Stimulated activated CD8-positive, alpha-beta memory T cell treated with anti-CD3 and anti-CD28 coated beads, Interleukin-12 subunit alpha, Interleukin-12 subunit beta, amount 100 ng/mL, for 4 hours (primary cell): ENCODE measurements around the gene ITGA3.

Experiments
- DNase-seq: peaks from one replicate; pipeline ENCODE4 v3.0.0-alpha.2; 2020; ENCODE audit warnings: low read depth

Gene ITGA3

DNA sequence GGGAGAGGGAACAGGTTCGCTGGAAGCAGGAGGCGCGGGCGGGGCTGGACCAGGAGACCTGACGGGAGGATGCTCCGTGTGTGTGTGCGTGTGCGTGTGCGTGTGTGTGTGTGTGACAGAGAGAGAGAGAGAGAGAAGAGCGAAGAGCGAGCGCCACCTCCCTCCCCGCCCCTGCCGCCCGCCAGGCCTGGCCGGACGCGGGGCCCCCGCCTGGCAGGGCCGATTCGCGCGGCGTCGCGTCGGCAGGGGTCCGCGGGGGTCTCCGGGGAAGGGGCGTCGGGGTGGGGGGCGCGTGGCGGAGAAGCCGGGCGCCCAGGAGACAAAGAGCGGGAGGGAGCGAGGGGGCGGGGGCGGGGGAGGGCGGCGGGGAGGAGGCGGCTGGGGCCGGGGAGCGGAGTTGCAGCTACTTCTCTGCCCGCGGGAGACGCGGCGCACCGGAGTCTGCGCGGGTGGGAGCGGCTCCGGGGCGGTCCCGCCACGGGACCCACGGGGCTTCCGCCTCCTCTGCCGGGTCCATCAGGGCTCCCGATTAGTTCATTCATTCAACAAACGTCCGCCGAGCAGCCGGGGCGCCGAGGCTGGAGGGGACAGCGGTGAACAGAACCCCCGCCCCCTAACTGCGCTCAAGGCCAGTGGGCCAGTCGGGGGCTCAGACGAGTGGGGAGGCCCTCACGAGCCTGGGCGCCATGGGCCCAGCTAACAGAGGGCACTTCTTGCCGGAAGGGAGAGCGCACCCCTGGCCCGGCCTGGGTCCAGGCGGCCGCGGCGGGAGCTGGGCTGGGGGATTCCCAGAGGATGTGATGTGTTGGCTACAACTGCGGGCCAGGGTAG, 74.0 kb downstream of the ITGA3 start, which contains the start of gene SAMD14:
Gene SAMD14 (minus strand): TSS at position 433 of the 831 bp plus-strand sequence. CDS start 5,201 bp downstream, outside the sequence.
- DNase-seq = no peak

DNA sequence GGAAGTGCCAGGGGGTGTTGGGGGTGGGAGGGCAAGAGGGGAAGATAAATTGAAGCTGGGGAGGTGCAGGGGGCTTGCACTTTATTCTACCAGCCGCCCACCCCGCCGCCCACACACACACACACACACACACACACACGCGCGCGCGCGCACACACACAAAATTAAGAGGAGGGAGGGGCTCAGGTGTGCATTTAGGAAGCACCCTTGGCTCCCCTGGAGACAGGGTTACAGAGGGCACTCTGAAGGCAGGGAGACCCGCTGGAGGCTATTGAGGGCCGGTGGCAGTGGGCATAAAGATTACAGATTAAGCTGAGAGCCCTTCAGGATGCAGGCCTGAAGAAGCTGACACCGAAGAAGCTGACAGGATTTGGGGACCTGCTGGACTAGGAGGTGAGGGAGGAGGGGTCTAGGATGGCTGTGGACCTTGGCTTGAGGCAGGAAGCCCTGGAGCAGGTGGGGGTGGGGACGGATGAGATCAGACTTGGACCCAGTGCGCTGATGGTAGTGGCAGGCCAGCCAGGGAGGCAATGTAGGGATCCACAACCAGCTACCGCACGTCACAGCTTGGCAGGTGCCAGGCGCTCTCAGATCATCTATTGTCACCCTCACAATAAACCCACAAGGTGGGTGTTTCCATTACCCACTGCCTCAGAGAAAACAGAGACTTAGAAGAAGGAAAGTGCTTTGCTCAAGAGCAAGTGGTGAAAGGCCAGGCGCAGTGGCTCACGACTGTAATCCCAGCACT, 74.8 kb downstream of the ITGA3 start:
- DNase-seq = no peak

DNA sequence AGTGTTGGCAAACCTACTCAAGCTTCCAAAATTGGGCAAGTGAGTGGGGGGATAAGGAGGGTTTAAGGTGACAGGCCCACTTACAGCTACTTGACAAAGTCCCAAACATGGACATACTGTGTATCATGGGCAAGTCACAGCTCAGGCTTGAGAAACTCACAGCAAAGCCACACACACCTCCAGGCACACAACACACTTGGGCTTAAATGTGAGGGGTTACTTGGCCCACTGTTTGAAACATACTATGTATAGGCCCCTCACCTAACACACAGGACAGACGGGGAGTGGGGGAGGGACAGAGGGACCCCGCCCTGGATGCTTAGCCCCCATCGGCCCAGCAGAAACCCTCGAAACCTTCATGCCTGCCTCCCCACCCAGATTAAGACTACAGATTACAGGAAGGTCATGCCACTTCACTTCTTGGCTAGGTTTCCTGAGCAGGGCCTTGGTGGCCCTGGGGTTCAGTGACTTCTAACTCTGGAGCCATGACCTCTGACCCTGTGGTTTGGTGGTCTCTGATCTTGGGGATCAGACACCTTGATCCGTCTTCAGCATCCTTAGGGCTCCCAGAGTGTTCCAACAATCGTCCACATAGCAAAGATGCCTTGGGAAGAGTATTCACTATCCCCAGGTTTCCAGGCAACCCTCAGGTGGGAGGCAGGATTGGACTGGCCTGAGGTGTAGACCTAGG, 76.3 kb downstream of the ITGA3 start:
- no peak for DNase-seq

DNA sequence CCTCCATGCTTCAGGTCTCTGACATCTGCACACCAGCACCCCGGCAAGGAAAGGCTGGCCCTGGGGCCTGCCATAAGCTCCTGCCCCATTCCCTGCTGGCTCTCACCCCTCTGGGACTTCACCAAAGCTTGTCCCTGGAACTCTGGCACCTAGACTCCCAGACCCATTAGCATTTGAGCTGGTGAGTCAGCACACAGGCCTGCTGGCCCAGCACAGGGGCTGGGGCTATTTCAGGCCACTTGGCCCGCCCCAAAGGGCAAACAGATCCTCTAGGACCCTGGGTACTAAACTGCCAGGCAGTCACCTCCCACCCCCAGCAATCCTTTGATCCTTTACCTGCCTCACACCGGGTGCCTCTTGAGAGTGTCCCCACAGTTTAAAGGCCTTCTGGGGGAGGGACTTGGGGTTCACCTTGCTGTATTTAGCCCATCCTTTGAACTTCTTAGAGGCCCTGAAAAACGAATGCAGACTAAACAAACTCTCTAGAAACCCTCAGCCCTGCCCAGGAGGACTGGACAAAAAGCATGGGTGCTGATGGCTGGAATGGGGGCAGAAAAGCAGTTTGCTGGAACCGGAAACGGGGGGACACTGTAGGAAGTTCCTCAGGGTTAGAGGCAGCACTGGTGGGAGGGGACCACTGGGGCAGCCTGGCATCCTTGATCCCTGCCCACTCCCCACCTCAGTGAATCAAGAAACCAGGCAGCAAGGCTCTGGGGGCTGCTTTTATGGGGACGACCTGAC, 77.3 kb downstream of the ITGA3 start:
- DNase-seq = no peak

DNA sequence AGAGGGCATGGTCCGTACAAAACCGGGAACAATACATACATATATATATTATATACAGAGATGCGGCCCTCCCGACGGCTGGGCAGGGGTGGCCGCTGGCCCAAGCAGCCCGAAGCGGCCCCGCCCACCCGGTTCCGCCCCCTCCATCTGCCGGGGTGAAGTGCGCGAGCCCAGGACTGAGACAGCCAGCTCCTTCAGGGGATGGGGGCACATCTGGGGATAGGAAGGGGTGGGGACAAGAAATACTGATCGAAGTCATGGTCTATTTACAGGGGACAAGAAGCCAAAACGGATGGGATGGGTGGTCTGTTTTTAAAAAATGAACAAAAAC, 77.8 kb downstream of the ITGA3 start:
- DNase-seq = no peak

DNA sequence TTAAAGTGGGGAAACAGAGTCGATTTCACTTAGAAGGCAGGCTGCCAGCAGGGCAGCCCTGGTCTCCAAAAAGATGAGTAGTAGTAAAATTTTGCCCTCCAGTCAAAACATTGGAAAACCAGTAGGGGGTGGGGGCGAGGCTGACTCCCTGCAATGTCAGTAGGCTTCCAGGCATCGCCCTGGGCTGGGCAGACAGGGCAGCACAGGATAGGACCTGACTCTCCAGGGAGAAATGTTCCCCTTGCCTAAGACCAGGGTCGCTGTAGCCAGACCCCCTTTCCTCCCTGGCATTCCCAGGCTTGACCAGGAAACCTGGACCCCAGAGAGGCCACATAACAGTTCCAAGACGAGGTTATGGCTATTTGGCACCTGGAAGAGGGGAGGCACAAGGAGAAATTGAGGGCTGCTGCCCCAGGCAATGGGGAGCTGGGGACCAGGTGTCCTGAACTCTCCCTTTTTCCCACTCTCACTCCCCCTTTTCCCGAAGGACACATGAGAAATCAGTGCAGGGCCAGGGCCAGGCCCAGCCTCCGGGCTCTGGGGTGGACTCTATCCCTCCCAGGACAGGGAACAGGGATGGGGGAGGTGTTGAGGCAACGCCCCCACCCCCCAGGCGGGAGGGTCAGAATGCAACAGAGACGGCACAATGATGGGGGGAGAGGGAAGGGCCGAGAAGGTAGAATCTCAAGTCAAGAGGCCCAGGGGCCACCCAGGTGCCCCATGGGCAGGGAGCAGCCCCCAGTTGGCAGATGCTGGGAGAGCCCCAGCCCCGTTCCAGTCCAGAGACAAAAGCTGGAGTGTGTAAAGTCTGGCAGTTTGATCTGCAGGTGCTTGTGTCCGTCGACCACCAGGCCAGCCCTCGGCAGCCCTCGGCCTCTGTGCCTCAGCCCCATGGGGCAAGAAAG, 78.5 kb downstream of the ITGA3 start:
- DNase-seq = no peak

DNA sequence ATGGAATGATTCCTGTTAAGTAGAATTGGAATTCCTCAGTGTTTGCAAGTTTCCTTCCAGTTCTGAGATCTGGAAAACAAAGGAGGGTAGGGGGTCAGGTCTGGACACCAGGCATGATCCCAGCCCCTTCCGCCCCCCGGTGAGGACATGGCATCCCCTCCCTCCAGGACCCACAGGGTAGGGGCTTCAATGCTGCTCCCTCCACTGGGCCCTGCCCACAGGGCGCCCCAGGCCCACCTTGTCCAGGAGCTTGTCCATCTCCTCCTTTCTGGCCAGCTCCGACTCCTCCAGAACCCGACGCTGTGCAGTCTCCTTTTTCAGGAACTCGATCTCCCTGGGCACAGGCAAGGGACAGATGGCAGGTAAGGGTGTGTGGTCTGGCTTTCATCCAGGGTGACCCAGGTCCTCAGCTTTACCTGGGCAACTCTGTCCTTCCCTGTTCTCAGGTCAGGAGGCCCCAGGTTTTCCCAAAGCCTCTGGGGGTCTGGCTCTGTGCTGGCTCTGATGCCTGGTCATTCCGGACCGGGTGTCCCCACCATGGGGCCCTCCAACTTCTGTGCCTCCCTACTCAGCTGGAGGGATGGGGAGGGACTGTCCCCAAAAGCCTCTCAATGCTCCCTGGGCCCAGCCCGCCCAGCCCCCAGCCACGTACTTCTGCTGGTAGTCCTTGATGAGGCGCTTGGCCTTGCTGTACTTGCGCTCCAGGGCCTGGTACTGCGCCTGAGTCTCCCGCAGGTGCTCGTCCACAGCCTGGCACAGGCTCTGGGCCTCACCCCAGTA, 79.6 kb downstream of the ITGA3 start:
- no peak for DNase-seq

DNA sequence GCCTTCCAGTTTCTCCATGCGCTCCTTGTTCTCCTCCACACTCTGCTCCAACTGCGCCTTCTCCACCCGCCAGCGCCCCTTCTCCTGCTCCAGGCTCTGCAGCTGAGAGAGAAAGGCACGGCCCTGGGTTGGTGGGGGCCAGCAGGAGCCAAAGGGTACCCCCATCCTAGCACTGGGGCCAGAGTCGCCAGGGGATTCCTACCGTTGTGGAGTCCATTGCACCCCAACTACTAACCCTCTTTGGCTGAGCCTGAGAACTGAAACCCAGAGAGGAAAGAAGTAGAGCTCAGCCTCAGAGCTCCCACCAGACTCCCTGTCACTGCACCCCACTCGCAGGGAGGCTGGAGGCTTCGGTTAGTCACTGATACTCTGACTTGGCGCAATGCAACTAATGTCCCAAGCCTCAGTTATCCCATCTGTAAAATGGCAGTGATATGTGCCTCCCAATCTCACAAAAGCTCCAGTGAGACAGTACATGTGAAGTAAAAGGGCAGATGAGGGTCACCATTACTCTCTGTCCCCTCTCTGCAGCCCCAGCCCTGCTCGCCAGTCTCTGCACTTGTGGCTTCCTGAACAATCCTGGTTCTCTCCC, 80.3 kb downstream of the ITGA3 start:
- DNase-seq = no peak

DNA sequence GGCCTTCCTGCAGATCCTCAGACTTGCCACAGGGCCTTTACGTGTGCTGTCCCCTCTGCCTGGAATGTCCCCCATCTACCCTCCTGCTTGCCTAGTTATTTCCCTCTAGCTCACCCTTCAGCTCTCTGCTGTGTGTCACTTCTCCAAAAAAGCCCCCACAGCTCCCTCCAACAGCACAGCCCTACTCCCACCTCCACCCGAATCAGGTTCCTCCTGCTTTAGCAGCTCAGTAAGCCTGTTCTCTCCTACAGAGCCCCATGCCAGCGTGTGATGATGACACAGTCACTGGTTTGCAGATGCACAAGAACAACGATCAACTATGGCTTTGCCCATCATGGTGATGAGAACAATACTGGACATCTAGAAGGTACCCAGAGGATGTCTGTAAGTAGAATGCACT, 81.1 kb downstream of the ITGA3 start:
- no peak for DNase-seq

DNA sequence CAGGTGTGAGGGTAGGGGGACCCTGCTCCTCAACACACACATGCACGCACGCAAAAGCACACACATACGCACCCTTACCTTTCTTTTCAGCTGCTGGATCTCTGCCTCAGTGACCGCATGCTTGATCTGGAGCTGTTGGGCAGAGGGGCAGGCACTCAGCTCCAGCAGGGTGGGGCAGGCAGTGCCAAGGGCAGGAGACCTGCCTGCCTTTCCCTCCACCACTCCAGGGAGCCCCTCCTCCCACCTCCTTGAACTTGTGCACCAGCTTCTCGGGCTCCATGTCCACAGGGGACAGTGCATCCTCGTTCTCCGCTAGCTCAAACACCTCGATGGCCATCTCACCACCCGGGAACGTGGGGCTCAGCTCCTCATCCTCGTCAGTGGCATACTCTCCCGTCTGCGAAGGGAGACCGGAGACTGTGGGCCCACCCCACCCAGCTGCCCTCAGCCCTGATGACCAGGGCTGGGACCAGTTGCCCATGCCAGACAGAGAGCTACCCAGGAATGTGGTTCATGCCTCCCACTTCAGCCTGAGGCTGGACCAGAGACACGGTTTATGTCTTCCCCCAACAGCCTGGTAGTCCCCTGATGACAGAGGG, 83.4 kb downstream of the ITGA3 start:
- no peak for DNase-seq
